Upper lobe of right lung (tissue), 1 donor: Measurements from ENCODE around the gene PHOX2A. TPM values are rescaled to one million over a fixed set of nuclear protein-coding genes. Genes with fewer than 3 reads are reported as not detected.
A peak's percentile ranks its signal among the peaks of the same experiment; 100 is the strongest.

Source experiments
- ATAC-seq: fragments of 200-7000 bp; cut with Tn5 transposase; one replicate; pipeline ENCODE4 v1.9.1; 2020; ENCODE audit warnings: mild to moderate bottlenecking, moderate library complexity
- DNase-seq: peaks from one replicate; pipeline ENCODE4 v3.0.0-alpha.2; 2020
- H3K27ac ChIP-seq: fragments of 200-600 bp; one replicate; pipeline ENCODE4 v1.8.0; 2022
- H3K27me3 ChIP-seq: fragments of 200-600 bp; one replicate; pipeline ENCODE4 v1.8.0; 2022; ENCODE audit warnings: mild to moderate bottlenecking
- H3K36me3 ChIP-seq: fragments of 200-600 bp; one replicate; pipeline ENCODE4 v1.8.0; 2022
- H3K4me1 ChIP-seq: fragments of 200-600 bp; one replicate; pipeline ENCODE4 v1.8.0; 2022
- H3K4me3 ChIP-seq: fragments of 200-600 bp; one replicate; pipeline ENCODE4 v1.8.0; 2022; ENCODE audit warnings: mild to moderate bottlenecking
- H3K9me3 ChIP-seq: fragments of 200-600 bp; one replicate; pipeline ENCODE4 v1.8.0; 2022
- intact Hi-C: fragments of 100-400 bp; cut with DNase I; formaldehyde crosslinking; loops from one replicate; pipeline ENCODE4 v1.11.0; 2022
- total RNA-seq: library from RNA; stranded (reverse); fragmentation: NEBNext Ultra II Directional; extraction: Animal tissue kit (Norgen Biotek cat#: 25700); gene quantifications from one replicate; pipeline ENCODE4 v1.2.1, GENCODE V29; 2021
- TF ChIP-seq, protein P1 (sequence below): fragments of 200-600 bp; IDR thresholded peaks from one replicate; pipeline ENCODE4 v1.8.0; 2022; ENCODE audit warnings: antibody characterized with exemption
- donor health status: DM: no; HTN: yes; CAD: no; lungs with severe emphysema.

Gene PHOX2A
- total RNA-seq, 1 donor from 2014 or later: not detected

DNA sequence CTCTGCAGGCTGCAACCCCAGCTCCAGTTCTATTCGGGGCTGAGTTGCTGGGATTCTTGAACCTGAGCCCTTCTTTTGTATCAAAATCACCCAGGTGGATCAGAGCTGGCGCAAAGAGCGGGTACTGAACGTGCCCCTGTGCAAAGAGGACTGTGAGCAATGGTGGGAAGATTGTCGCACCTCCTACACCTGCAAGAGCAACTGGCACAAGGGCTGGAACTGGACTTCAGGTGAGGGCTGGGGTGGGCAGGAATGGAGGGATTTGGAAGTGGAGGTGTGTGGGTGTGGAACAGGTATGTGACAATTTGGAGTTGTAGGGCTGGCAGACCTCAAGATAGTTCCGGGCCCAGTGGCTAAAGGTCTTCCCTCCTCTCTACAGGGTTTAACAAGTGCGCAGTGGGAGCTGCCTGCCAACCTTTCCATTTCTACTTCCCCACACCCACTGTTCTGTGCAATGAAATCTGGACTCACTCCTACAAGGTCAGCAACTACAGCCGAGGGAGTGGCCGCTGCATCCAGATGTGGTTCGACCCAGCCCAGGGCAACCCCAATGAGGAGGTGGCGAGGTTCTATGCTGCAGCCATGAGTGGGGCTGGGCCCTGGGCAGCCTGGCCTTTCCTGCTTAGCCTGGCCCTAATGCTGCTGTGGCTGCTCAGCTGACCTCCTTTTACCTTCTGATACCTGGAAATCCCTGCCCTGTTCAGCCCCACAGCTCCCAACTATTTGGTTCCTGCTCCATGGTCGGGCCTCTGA is 48.3 kb downstream of the PHOX2A start:
- Histone ChIP-seq H3K36me3 (no peaks in the 10 kb centered on the region), H3K9me3 (no peaks in the 10 kb centered on the region), H3K27ac (no peak overlapping the region), H3K4me3 (no peak overlapping the region), H3K4me1 (no peaks in the 10 kb centered on the region), H3K27me3 (no peaks in the 10 kb centered on the region)
- intact Hi-C loops: no loop called here
- DNase-seq (no peak), ATAC-seq (no peak)
- TF ChIP-seq, protein P1, sequence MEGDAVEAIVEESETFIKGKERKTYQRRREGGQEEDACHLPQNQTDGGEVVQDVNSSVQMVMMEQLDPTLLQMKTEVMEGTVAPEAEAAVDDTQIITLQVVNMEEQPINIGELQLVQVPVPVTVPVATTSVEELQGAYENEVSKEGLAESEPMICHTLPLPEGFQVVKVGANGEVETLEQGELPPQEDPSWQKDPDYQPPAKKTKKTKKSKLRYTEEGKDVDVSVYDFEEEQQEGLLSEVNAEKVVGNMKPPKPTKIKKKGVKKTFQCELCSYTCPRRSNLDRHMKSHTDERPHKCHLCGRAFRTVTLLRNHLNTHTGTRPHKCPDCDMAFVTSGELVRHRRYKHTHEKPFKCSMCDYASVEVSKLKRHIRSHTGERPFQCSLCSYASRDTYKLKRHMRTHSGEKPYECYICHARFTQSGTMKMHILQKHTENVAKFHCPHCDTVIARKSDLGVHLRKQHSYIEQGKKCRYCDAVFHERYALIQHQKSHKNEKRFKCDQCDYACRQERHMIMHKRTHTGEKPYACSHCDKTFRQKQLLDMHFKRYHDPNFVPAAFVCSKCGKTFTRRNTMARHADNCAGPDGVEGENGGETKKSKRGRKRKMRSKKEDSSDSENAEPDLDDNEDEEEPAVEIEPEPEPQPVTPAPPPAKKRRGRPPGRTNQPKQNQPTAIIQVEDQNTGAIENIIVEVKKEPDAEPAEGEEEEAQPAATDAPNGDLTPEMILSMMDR: no peak

DNA sequence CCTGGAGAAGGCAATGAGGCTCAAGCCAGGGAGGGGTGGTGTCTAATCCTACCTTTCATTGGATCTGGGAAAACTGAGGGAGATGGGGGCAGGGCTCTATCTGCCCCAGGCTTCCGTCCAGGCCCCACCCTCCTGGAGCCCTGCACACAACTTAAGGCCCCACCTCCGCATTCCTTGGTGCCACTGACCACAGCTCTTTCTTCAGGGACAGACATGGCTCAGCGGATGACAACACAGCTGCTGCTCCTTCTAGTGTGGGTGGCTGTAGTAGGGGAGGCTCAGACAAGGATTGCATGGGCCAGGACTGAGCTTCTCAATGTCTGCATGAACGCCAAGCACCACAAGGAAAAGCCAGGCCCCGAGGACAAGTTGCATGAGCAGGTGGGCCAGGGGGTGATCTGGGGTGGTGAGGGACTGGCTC is 52.0 kb downstream of the PHOX2A start, which contains the start of gene FOLR1:
Gene FOLR1, plus strand, starts transcription at position 180 of the 421 bp plus-strand sequence. Its CDS starts 34 bp downstream, at position 214.
- DNase-seq: peak; percentile 84
- Histone ChIP-seq H3K27me3 (no peaks in the 10 kb centered on the region), H3K4me3 (peak within 1 kb of the TSS; percentile 14), H3K4me1 (peaks cover 9% of the 10 kb centered on the region), H3K27ac (no peak within 1 kb of the TSS), H3K36me3 (no peaks in the 10 kb centered on the region), H3K9me3 (no peaks in the 10 kb centered on the region)
- TF ChIP-seq, protein P1: no peak
- ATAC-seq: peak; percentile 91
- intact Hi-C loops: no loop called here

DNA sequence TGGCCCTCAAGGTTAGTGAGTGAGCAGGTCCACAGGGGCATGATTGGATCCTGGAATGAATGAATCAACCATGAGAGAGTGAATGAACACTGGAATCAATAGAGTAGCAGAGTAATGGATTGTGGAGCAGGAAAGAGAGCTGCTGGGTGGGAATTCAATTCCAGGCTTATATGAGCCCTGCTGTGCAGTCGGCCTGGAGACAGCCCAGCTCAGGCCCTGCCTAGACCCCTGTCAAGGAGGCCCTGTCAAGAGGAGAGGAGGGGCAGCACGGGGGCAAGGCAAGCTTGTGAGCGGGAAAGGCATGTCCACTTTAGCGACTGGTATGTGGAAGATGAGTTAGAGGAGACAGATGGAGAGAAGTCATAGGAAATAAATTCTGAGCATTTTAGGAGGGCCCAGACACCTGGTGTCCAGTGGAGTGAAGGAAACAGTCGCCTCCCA is 53.3 kb downstream of the PHOX2A start:
- H3K4me3 ChIP-seq: no peak overlapping the region
- H3K27me3 ChIP-seq: no peaks in the 10 kb centered on the region
- intact Hi-C loops: no loop called here
- H3K36me3 ChIP-seq: no peaks in the 10 kb centered on the region
- H3K4me1 ChIP-seq: peaks cover 9% of the 10 kb centered on the region
- TF ChIP-seq, protein P1: no peak
- no peak overlapping the region for H3K27ac ChIP-seq
- DNase-seq (no peak), ATAC-seq (no peak)
- no peaks in the 10 kb centered on the region for H3K9me3 ChIP-seq

DNA sequence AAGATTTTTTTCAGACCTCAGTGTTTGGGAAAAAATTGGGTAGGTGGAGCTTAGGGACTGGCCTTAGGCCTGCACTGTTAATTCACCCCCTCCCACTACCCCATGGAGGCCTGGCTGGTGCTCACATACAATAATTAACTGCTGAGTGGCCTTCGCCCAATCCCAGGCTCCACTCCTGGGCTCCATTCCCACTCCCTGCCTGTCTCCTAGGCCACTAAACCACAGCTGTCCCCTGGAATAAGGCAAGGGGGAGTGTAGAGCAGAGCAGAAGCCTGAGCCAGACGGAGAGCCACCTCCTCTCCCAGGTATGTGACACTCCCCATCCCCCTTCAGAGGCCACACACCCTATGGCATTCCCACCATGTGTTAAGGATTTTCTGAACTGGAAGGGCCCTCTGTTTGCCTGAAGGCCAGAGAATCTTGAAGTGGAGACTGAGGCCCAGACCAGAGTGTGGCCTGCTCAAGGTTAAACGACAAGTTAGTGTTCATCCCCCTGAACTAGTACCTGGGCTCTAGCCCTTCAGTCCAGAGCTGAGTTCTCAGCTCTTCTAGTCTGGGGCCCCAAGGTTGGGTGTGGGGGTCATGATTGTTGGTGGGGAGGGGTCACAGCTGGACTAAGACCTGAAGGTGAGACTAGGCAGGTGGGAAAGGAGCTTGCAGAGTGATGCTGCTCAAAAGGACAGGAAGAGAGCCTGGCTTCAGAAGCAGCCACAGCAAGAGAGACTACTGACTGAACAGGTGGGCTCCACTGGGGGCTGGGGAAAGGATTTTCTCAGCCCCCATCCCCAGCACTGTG is 54.3 kb downstream of the PHOX2A start:
- peak; percentile 69 for DNase-seq

More for the DNA sequence above, 54.3 kb downstream of the PHOX2A start:
- intact Hi-C loops: no loop called here
- TF ChIP-seq, protein P1: no peak
- Histone ChIP-seq H3K4me1 (peaks cover 9% of the 10 kb centered on the region), H3K4me3 (no peak overlapping the region), H3K27ac (peak overlapping the region; percentile 53), H3K27me3 (no peaks in the 10 kb centered on the region), H3K9me3 (no peaks in the 10 kb centered on the region), H3K36me3 (no peaks in the 10 kb centered on the region)
- ATAC-seq: peak; percentile 87

Other genes starting within 250 kb of the PHOX2A start
- gene IL18BP, start 245.3 kb downstream of the PHOX2A start, total RNA-seq: 21.5 TPM
- 192 TPM for gene NUMA1, start 163.6 kb downstream of the PHOX2A start, total RNA-seq
- gene LRRC51, start 163.3 kb downstream of the PHOX2A start, total RNA-seq: 6.8 TPM
- 100 TPM for gene LAMTOR1, start 140.9 kb downstream of the PHOX2A start, total RNA-seq
- gene TOMT, start 138.3 kb downstream of the PHOX2A start, total RNA-seq: not detected
- 25.2 TPM for gene ANAPC15, start 131.5 kb downstream of the PHOX2A start, total RNA-seq
- gene FOLR3, start 108.5 kb downstream of the PHOX2A start, total RNA-seq: 29.0 TPM
- 163 TPM for gene FOLR1, start 52.0 kb downstream of the PHOX2A start, total RNA-seq
- gene FOLR2, start 27.4 kb downstream of the PHOX2A start, total RNA-seq: 22.8 TPM
- gene INPPL1, start 19.4 kb downstream of the PHOX2A start, total RNA-seq: 146 TPM
- 25.7 TPM for gene CLPB, start 190.4 kb upstream of the PHOX2A start, total RNA-seq